LNCAP (cell line): ENCODE results near the gene LMOD3.

ENCODE experiments used
- CTCF ChIP-seq: fragments of 450-650 bp; IDR thresholded peaks from 2 replicates; pipeline ENCODE4 v1.5.1; 2017; ENCODE audit warnings: mild to moderate bottlenecking

Gene LMOD3

DNA sequence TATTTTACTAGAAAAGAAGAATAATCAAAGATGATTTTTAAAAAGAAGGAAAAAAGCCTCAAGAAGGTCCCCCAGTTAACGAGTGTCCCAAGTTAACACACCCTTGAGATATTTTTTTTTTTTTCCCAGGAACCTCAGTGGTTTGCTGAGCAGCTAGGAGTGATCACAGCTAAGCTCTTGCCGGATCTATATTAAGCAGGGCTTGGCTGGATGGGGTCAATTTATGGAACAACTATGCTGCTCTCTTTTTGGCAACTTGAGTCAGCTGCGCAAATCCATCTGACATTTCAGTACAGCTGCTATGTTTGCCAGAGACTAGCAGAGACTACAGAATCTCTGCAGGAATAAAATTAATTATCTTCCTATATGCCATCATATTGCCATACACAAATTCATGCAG lies at the start of gene LMOD3:
Gene LMOD3, minus strand, starts transcription at position 193 of the 400 bp plus-strand sequence. CDS start 209 bp downstream, outside the sequence.
- no peak for TF ChIP-seq CTCF

DNA sequence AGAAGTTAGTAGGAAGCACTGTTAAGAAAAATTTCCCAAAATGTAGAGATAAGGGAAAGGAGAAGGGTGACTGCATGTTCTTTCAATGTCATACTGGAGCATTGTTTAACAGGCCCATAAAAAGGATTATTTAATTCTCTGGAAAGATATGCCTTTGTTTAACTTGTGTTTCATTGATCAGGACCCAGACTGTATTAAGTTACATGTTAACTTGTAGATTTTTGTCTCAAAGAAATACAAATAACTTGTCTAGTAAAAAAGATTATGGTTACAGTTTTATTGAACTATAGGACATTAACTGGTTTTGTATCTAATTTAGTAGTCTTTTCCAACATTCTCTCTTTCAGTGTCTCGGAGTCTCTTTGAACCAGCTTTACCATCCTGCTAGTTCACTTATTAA lies 49.7 kb upstream of the LMOD3 start:
- no peak for TF ChIP-seq CTCF

GRCh38 chr3:69166446-69166845 lies 44.1 kb upstream of the LMOD3 start:
- TF ChIP-seq CTCF = no peak

- TF ChIP-seq CTCF = no peak
Observed at GRCh38 chr3:69165744-69166143, 43.3 kb upstream of the LMOD3 start.

DNA sequence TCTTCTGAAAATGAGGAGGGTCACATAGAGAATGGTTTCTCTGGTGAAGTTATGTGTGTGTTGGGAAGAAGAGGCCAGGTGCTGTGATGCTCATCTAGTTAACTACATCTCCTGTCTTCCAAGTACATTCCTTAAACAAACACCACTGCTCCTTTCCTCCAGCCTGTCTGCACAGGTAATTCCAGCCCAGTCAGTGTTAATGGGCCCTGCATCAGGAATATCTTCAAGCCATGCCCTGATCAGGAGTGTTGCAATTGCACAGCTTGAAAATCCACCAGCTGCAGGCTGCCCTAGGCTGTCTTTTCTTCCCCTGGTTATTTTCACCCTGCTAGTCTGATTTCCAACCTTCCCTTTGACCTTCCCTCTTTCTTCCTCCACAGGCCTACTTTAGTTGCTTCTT lies 41.9 kb upstream of the LMOD3 start:
- TF ChIP-seq CTCF = no peak

DNA sequence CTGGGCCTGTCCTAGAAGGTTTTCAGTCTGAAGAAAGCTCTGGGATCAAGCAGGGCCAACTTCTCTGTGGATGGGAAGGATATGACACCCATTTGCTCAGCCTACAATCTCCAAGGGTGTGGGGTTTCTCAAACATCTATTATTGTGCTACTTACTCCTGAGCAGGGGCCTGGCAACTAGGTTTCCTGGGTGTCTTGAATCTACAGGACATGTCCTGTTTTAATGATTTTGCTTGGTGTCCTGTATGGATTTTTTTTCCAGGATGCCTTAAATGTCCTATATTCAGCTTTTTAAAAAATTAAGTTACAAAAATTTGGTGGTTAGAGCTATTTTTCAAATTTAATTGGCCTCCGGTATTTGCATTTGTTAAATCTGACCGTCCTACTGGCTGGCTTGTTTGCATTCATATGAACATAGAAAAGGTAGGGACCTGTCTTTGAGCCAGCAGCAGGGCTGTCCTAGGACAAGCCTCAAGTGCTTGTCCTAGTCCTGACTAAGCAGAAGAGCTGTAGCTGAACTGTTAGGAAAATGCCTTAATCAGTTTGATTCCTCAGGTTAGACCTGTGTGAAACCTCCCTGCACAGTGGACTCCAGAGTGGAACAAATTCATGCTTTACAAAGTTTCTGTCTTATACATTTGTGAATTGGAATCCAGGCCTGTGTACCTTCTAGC lies 40.0 kb upstream of the LMOD3 start:
- no peak for TF ChIP-seq CTCF

DNA sequence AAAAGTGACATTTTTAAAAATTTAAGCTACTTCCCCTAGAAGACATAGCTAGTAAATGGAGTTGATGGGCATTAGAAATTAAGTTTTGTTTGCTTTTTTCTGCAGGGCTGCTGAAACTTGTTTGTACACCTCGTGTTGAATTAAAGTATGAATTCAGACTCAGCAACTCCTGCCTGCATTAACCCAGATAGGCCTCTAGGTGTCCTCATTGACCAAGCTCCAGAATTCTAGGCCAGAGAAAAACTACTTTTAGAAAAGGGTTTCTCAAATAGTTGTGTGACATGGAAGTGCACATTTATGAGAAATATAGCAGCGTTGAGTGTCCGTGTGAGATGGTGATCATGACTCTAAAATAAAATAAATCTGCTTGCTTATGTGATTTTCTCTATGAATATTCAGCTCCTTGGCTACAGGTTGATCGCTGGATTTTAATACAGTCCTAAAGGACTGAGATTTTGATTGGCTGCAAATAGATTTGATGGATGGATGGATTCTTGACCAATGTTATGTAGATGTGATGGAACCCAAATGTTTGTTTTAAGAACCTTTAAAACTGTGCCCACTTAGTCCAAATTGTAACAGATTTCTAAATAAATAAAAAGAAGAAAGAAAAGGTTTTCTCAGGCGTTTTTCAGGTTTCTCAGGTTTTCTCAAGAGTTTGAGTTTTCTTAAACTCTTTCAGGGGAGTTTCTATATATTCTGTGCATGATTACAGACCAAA lies 39.4 kb upstream of the LMOD3 start:
- peak; percentile 97 for TF ChIP-seq CTCF
